Measurements from ENCODE around the gene COG8.

The COG8 gene

DNA sequence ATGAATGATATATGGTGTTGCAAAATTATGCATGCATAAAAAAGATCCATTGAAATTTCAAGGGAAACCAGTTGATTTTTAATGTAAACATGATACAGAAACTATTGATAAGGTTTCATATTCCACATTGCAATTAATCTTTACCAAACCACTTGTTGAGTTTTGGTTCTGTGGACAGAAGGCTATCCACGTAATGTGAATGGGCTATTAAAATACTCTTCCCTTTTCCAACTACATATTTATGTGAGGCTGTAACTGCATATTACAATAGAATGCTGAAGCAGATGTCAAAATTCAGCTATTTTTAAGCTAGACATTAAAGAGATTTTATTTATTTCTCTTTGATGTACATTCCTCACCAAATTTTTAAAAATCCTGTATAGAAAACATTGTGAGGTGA is 62.0 kb downstream of the COG8 start:
- no peak for DNase-seq

Data from NCI-H2081 treated with DMSO at 0.1 percent for 48 hours (cell line).